ENCODE data around the gene ADCY3. TPM values are rescaled to one million over a fixed set of nuclear protein-coding genes. Genes with fewer than 3 reads are reported as not detected.

The ADCY3 gene
- polyA plus RNA-seq, 1 donor from 2014 or later = 28.8 TPM

GRCh38 chr2:24861500-24861899, 58.5 kb downstream of the ADCY3 start:
- H3K4me3 ChIP-seq (ENCODE audit: low read length) = no peak overlapping the region
- H3K27ac ChIP-seq (ENCODE audit: low read length) = no peak overlapping the region
- no peaks in the 10 kb centered on the region for H3F3A ChIP-seq (ENCODE audit: insufficient read depth, low read length, poor library complexity, severe bottlenecking)
- H3K79me2 ChIP-seq (replicated peaks; ENCODE audit: insufficient read depth, low read length) = no peaks in the 10 kb centered on the region
- no peaks in the 10 kb centered on the region for H3K36me3 ChIP-seq (ENCODE audit: insufficient read depth, low read length)
- H4K20me1 ChIP-seq (ENCODE audit: insufficient read depth) = no peaks in the 10 kb centered on the region
- no peaks in the 10 kb centered on the region for H3K9me2 ChIP-seq (ENCODE audit: insufficient read depth, low read length)
- H2AFZ ChIP-seq (ENCODE audit: low read depth, low read length) = no peak overlapping the region
- TF ChIP-seq REST (IDR thresholded peaks at IDR 0.05; ENCODE audit: borderline replicate concordance) (no peak), TAF1 (IDR thresholded peaks at IDR 0.05; ENCODE audit: low read depth) (no peak), POLR2AphosphoS5 (IDR thresholded peaks at IDR 0.05) (no peak), EZH2 (IDR thresholded peaks at IDR 0.05; ENCODE audit: borderline replicate concordance, insufficient read depth, low read length, poor library complexity, severe bottlenecking) (no peak), SMC3 (conservative IDR thresholded peaks at IDR 0.05; ENCODE audit: poor library complexity) (no peak), CTCF (IDR thresholded peaks at IDR 0.05; ENCODE audit: poor library complexity, severe bottlenecking) (no peak)
- H3K9ac ChIP-seq (ENCODE audit: low read length) = no peak overlapping the region
- H3K4me2 ChIP-seq (ENCODE audit: low read length) = no peak overlapping the region
- H3K9me3 ChIP-seq (ENCODE audit: low read length) = no peaks in the 10 kb centered on the region
- no peaks in the 10 kb centered on the region for H3K27me3 ChIP-seq (ENCODE audit: insufficient read depth, low read depth, low read length)

- Histone ChIP-seq H3K36me3 (ENCODE audit: insufficient read depth, low read length) (no peaks in the 10 kb centered on the region), H4K20me1 (ENCODE audit: insufficient read depth) (no peaks in the 10 kb centered on the region), H3K4me2 (ENCODE audit: low read length) (no peak overlapping the region), H3K4me3 (ENCODE audit: low read length) (no peak overlapping the region), H2AFZ (ENCODE audit: low read depth, low read length) (no peak overlapping the region), H3K27me3 (ENCODE audit: insufficient read depth, low read depth, low read length) (no peaks in the 10 kb centered on the region), H3K9me2 (ENCODE audit: insufficient read depth, low read length) (no peaks in the 10 kb centered on the region), H3F3A (ENCODE audit: insufficient read depth, low read length, poor library complexity, severe bottlenecking) (no peaks in the 10 kb centered on the region), H3K27ac (ENCODE audit: low read length) (no peak overlapping the region), H3K9ac (ENCODE audit: low read length) (no peak overlapping the region), H3K79me2 (replicated peaks; ENCODE audit: insufficient read depth, low read length) (no peaks in the 10 kb centered on the region), H3K9me3 (ENCODE audit: low read length) (no peaks in the 10 kb centered on the region)
- TF ChIP-seq REST (IDR thresholded peaks at IDR 0.05; ENCODE audit: borderline replicate concordance) (no peak), MXI1 (conservative IDR thresholded peaks at IDR 0.05; ENCODE audit: poor library complexity, severe bottlenecking) (no peak), EP300 (conservative IDR thresholded peaks at IDR 0.05; ENCODE audit: poor library complexity, severe bottlenecking) (no peak), RAD21 (conservative IDR thresholded peaks at IDR 0.05) (no peak), EZH2 (IDR thresholded peaks at IDR 0.05; ENCODE audit: borderline replicate concordance, insufficient read depth, low read length, poor library complexity, severe bottlenecking) (no peak), SMC3 (conservative IDR thresholded peaks at IDR 0.05; ENCODE audit: poor library complexity) (no peak), CTCF (IDR thresholded peaks at IDR 0.05; ENCODE audit: poor library complexity, severe bottlenecking) (no peak), POLR2AphosphoS5 (IDR thresholded peaks at IDR 0.05) (no peak), TAF1 (IDR thresholded peaks at IDR 0.05; ENCODE audit: low read depth) (no peak)
Observed at GRCh38 chr2:24860631-24861030, 59.4 kb downstream of the ADCY3 start.

All from neural cell (in vitro differentiated cells).